DND-41 (cell line): ENCODE results near the gene OSM.

Experiments
- ATAC-seq: fragments of 200-7000 bp; cut with Tn5 transposase; 3 replicates; pipeline ENCODE4 v1.9.1; 2021; ENCODE audit warnings: low read depth; ENCODE audit not compliant: insufficient read depth
- DNase-seq: peaks from one replicate; pipeline ENCODE4 v3.0.0-alpha.2; 2020
- H2AFZ ChIP-seq: 2 replicates; pipeline ENCODE4 v1.6.0; 2012; ENCODE audit warnings: low read depth, low read length
- H3K27ac ChIP-seq: 2 replicates; pipeline ENCODE4 v1.5.1; 2012; ENCODE audit warnings: low read length, inconsistent platforms
- H3K27me3 ChIP-seq: fragments of 200-600 bp; sonication (generic); 2 replicates; pipeline ENCODE4 v1.6.0; 2012; ENCODE audit warnings: low read length, mild to moderate bottlenecking, inconsistent platforms; ENCODE audit not compliant: insufficient read depth, poor library complexity
- H3K36me3 ChIP-seq: 2 replicates; pipeline ENCODE4 v1.5.1; 2012; ENCODE audit warnings: low read length, inconsistent platforms; ENCODE audit not compliant: insufficient read depth
- H3K4me1 ChIP-seq: 2 replicates; pipeline ENCODE4 v1.5.1; 2012; ENCODE audit warnings: mild to moderate bottlenecking, low read length; ENCODE audit not compliant: insufficient read depth
- H3K4me2 ChIP-seq: 2 replicates; pipeline ENCODE4 v1.6.0; 2012; ENCODE audit warnings: mild to moderate bottlenecking, moderate library complexity, low read length, inconsistent platforms; ENCODE audit not compliant: insufficient read depth
- H3K4me3 ChIP-seq, 2 experiments: fragments of 200-600 bp in 1 of 2; shearing (Covaris generic) in 1 of 2; 2 replicates each; pipeline ENCODE4 v1.5.1; 2012 to 2016; ENCODE audit warnings: inconsistent platforms in 2 of 2, low read length in 2 of 2, mild to moderate bottlenecking in 2 of 2, low read depth in 1 of 2, moderate library complexity in 1 of 2
- H3K79me2 ChIP-seq: 2 replicates; pipeline ENCODE4 v1.6.0; 2012; ENCODE audit warnings: low read length, inconsistent platforms; ENCODE audit not compliant: insufficient read depth
- H3K9ac ChIP-seq: 2 replicates; pipeline ENCODE4 v1.6.0; 2012; ENCODE audit warnings: low read depth, mild to moderate bottlenecking, inconsistent platforms, low read length, moderate library complexity
- H3K9me3 ChIP-seq: 2 replicates; pipeline ENCODE4 v1.5.1; 2012; ENCODE audit warnings: low read length, moderate library complexity, mild to moderate bottlenecking, inconsistent platforms; ENCODE audit not compliant: insufficient read depth, severe bottlenecking
- H4K20me1 ChIP-seq: 2 replicates; pipeline ENCODE4 v1.6.0; 2012; ENCODE audit warnings: low read length; ENCODE audit not compliant: insufficient read depth
- EZH2 ChIP-seq: IDR thresholded peaks from 3 replicates; pipeline ENCODE4 v1.6.1; 2012; ENCODE audit warnings: borderline replicate concordance, low read depth, mild to moderate bottlenecking, moderate library complexity, low read length, inconsistent platforms; ENCODE audit not compliant: severe bottlenecking
- TF ChIP-seq, protein P1 (sequence below): IDR thresholded peaks from 2 replicates; pipeline ENCODE4 v1.5.1; 2012; ENCODE audit warnings: borderline replicate concordance, low read length, moderate library complexity, mild to moderate bottlenecking; ENCODE audit not compliant: poor library complexity, severe bottlenecking; ENCODE audit errors: extremely low read depth

Gene OSM

DNA sequence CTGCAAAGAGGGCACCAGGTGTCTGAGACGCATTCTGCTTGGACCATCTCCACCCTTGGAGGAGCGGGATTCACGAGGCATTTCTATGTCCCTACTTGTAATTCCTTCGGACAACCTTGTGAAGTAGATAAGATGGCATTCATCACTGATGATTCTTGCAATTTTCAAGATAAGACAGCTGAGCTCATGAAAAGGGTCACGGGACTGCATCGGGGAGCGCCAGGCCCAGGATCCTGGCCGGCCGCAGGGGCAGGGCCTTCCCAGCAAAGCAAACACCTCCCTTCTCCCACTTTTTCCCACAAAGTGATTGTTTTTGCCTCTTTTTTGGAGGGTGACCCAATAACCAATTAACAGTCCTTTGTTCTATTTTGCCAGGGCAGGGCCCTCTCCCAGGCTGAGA, 28.5 kb downstream of the OSM start:
- H3K79me2 ChIP-seq = no peaks in the 10 kb centered on the region
- H3K9ac ChIP-seq = no peak overlapping the region
- no peaks in the 10 kb centered on the region for H3K36me3 ChIP-seq
- no peak for ATAC-seq
- no peak overlapping the region for H3K27ac ChIP-seq
- peaks cover 8% of the 10 kb centered on the region for H3K4me1 ChIP-seq
- H3K9me3 ChIP-seq = no peaks in the 10 kb centered on the region
- no peaks in the 10 kb centered on the region for H3K27me3 ChIP-seq
- H3K4me3 ChIP-seq = no peak overlapping the region
- H4K20me1 ChIP-seq = no peaks in the 10 kb centered on the region
- DNase-seq = no peak
- TF ChIP-seq, protein P1, sequence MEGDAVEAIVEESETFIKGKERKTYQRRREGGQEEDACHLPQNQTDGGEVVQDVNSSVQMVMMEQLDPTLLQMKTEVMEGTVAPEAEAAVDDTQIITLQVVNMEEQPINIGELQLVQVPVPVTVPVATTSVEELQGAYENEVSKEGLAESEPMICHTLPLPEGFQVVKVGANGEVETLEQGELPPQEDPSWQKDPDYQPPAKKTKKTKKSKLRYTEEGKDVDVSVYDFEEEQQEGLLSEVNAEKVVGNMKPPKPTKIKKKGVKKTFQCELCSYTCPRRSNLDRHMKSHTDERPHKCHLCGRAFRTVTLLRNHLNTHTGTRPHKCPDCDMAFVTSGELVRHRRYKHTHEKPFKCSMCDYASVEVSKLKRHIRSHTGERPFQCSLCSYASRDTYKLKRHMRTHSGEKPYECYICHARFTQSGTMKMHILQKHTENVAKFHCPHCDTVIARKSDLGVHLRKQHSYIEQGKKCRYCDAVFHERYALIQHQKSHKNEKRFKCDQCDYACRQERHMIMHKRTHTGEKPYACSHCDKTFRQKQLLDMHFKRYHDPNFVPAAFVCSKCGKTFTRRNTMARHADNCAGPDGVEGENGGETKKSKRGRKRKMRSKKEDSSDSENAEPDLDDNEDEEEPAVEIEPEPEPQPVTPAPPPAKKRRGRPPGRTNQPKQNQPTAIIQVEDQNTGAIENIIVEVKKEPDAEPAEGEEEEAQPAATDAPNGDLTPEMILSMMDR = no peak
- TF ChIP-seq EZH2 = no peak
- no peak overlapping the region for H3K4me2 ChIP-seq
- H2AFZ ChIP-seq = no peak overlapping the region

DNA sequence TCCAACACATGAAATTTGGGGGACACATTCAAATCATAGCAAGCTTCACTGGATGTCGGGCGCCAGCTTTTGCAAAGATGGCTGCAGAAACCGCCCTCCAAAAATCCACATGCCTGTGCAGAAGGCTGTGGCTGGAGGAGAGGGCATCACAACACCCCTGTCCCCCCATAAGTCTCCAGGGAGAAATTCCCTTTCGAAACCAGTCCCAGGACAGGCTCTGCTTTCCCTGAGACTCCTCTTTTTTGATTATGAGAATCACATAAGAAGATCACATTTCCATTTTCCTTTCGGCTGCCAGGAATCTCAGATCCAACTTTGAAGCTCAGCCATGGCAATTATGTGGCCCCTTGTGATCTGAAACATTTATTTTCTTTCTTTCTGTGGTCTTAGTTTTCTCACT, 29.8 kb downstream of the OSM start:
- TF ChIP-seq, protein P1 = no peak
- TF ChIP-seq EZH2 = no peak
- Histone ChIP-seq H3K4me1 (peaks cover 8% of the 10 kb centered on the region), H3K9ac (no peak overlapping the region), H3K9me3 (no peaks in the 10 kb centered on the region), H3K4me2 (no peak overlapping the region), H3K27me3 (no peaks in the 10 kb centered on the region), H3K79me2 (no peaks in the 10 kb centered on the region), H3K36me3 (no peaks in the 10 kb centered on the region), H2AFZ (no peak overlapping the region), H3K4me3 (no peak overlapping the region), H3K27ac (0 out of 2 replicates have a peak overlapping the region, but pooled peaks have one; percentile 21), H4K20me1 (no peaks in the 10 kb centered on the region)
- ATAC-seq (no peak), DNase-seq (no peak)

DNA sequence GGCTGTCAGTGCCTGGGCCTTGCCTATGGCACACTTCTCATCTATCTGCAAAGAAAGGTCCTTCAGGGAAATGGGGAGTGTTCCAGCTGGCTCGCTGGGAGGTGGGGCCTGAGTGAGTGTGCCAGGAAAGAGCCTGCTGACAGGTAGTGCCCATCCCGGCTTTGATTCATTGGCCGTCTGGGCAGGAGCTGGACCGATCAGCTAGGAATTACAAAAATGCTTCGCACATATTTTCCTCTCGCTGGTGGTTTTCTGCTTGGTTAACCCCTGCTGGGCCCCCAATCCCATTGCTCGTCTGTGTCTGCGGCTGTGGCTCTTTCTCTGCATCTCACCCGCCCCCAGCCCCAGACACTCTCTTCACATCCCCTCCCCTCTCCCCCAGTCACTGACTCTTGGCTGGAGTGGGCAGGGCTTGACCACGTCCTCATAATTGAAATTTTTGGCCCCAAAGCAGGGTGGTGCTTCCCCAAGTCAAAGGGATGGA, 30.9 kb downstream of the OSM start:
- Histone ChIP-seq H3K27ac (no peak overlapping the region), H2AFZ (no peak overlapping the region)

More for the DNA sequence above, 30.9 kb downstream of the OSM start:
- ATAC-seq = no peak
- no peaks in the 10 kb centered on the region for H3K27me3 ChIP-seq
- H3K36me3 ChIP-seq = no peaks in the 10 kb centered on the region
- peaks cover 8% of the 10 kb centered on the region for H3K4me1 ChIP-seq
- no peak for TF ChIP-seq EZH2
- TF ChIP-seq, protein P1 = no peak
- H3K9ac ChIP-seq = no peak overlapping the region
- H3K79me2 ChIP-seq = no peaks in the 10 kb centered on the region
- H3K4me3 ChIP-seq = no peak overlapping the region
- H4K20me1 ChIP-seq = no peaks in the 10 kb centered on the region
- no peak overlapping the region for H3K4me2 ChIP-seq
- H3K9me3 ChIP-seq = no peaks in the 10 kb centered on the region
- no peak for DNase-seq
